Adrenal gland (tissue), 5 donors: ENCODE data around the gene PCBD2.

ENCODE experiments used
- POLR2A ChIP-seq, 2 donors: fragments of 450-650 bp; IDR thresholded peaks; one replicate each; pipeline ENCODE4 v1.6.1; 2017; ENCODE audit warnings: antibody characterized with exemption in 2 of 2, mild to moderate bottlenecking in 2 of 2, moderate library complexity in 1 of 2
- TF ChIP-seq, protein P1 (sequence below), 6 experiments: fragments of 450-650 bp in 4 of 6; fragments of 200-600 bp in 2 of 6; sonication (generic) in 1 of 6; IDR thresholded peaks; 1 replicate in 5 of 6; 2 replicates in 1 of 6; pipeline versions ENCODE4 v1.5.1 to v1.8.0; 2016 to 2021; ENCODE audit warnings: antibody characterized with exemption in 6 of 6, mild to moderate bottlenecking in 2 of 6, moderate library complexity in 1 of 6
- donor health status: DM: no; HTN: no; CAD: no.

- TF ChIP-seq, protein P1, sequence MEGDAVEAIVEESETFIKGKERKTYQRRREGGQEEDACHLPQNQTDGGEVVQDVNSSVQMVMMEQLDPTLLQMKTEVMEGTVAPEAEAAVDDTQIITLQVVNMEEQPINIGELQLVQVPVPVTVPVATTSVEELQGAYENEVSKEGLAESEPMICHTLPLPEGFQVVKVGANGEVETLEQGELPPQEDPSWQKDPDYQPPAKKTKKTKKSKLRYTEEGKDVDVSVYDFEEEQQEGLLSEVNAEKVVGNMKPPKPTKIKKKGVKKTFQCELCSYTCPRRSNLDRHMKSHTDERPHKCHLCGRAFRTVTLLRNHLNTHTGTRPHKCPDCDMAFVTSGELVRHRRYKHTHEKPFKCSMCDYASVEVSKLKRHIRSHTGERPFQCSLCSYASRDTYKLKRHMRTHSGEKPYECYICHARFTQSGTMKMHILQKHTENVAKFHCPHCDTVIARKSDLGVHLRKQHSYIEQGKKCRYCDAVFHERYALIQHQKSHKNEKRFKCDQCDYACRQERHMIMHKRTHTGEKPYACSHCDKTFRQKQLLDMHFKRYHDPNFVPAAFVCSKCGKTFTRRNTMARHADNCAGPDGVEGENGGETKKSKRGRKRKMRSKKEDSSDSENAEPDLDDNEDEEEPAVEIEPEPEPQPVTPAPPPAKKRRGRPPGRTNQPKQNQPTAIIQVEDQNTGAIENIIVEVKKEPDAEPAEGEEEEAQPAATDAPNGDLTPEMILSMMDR (IDR thresholded peaks at IDR 0.05) = no peak
- TF ChIP-seq POLR2A (IDR thresholded peaks at IDR 0.05) = peak; percentile 43 to 82
Measured at GRCh38 chr5:134873987-134874830, 30.7 kb upstream of the PCBD2 start, which contains the start of gene TXNDC15.
